ENCODE results near the gene SCAMP1.

SCAMP1 gene

DNA sequence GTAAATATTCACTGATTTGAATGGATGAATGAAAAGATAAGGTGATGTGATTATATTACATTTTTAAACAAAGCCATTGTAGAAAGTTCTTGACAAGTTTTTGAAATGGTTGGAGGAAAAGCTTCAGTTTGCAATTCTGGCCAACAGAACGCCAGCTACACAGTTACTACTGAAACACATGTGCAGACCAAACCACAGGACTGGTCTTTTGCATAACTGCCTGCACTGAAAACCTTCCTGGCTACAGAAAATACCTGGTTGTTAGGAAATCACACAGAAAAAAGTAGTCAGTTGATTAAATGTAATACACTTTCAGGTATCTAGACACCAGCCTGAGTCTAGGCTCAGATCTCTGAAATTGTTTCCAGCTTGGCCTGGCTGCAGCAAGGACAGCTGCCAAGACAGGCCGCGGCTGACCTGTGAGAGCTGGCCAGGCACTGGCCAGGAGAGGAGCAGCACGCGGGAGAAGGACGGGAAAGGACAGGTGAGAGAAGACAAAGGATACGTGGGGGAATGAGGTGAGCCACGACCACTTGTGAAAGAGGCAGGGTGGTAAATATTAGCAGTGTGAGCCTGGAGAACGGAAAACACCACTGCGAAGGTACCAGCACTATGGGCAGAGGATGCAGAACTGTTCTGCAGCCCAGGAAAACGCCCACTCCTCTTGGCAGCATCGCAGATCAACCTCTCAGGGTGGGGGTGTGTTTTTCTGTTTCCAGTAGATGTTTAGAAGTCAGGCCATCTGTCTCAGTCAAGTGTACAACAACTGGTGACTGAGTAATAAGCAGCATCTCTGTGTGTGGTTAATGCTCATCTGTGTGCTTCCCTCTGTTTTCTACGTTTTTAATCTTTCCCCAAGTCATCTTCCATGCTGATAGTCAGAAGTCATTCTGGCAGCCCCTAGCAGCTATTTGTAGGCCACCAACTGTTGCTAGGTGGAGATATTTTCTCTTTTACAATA is 137.4 kb downstream of the SCAMP1 start:
- no peak for DNase-seq

DNA sequence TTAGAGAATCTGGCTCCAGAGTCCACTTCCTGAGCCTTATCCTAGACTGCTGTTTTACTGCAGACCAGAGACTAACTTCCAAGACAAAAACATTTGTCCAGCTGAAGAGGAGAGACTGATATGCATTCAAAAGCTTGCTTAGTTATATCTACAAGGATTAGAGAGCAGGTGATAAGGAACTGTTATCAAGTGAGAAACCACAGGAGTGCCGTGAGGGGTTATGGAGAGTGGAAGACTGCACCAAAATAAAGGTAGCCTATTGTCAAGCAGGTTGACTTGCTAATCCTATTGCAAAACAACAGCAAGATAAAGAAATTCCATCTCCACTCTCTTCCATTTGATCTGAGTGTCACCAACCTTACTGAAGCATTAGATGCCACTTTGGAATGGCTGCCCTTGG is 139.1 kb downstream of the SCAMP1 start:
- no peak for DNase-seq

DNA sequence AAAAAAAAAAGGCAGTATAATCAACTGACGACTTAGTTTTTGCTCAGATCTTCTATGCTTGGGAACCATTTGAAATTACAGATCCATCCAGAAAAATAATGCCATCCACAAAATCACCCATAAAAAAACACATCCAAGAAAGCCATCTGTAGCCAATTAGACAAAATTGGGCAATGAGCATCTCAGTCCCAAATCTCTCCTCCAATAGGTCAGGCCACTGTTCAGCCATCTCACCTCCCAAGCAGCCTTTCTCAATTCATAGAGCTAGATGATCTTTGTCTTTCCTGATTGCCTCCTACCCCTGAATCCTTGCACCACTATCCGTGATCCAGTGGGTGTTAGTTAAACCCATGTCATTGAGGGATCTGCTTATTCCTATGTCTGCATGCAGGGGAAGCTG is 139.6 kb downstream of the SCAMP1 start:
- DNase-seq, result no peak

DNA sequence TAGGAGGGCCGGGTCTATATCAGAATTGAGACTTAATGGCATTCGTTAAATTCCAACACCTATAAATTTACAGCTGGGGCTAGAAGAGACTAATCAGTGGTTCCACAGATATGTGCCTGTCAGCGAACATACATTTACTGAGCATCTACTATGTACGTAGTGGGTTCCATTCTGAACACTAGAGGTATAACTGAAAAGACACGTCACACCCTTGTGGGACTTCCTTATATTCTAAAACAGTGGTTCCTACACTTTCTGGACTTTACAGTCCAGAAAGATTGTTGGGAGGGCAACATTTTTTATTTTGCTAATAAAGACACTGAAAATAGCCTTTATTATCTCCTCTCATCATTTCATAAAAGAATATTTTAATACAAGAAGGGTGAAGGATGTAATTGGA is 140.5 kb downstream of the SCAMP1 start:
- DNase-seq, result no peak

DNA sequence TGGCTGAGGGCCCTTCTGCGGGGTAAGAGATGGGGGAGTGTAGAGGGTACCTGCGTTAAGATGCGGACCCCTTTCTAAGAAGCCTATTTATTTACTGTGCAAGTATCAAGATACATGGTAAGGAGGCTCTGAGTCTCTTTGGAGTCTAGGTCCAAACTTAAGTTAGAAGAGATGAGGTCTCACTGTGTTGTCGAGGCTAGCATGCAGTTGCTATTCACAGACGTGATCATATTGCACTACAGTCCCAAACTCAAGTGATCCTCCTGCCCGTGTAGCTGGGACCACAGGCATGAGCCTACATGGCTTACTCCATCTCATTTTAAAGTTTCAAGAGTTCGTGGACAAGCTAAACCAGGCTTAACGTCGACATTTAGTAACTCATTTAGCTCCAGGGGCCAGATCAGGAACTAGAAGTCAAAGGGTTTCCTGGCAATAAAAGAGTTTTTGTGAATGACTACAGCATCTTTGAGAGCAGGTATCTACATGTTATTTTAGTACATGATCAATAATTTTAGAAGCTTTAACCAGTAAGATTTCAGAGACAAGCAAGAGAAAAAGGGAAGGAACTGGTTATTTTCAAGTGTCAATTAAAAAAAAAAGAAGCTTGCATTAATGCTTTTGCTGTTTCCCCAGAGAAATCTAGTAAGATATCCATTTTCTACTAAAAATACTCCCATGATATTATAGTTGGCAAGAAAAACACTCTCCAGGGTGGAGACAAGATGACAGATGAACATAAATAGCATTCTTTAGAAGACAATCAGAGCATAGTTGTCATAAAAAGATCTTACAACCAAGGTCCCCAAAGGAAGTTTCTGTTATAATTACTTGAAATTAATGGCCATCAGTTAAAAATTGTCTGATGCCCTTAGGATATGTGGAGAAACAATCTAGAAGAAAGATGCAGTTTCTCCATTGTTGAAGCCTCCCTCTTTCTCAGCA is 141.3 kb downstream of the SCAMP1 start:
- no peak for DNase-seq

DNA sequence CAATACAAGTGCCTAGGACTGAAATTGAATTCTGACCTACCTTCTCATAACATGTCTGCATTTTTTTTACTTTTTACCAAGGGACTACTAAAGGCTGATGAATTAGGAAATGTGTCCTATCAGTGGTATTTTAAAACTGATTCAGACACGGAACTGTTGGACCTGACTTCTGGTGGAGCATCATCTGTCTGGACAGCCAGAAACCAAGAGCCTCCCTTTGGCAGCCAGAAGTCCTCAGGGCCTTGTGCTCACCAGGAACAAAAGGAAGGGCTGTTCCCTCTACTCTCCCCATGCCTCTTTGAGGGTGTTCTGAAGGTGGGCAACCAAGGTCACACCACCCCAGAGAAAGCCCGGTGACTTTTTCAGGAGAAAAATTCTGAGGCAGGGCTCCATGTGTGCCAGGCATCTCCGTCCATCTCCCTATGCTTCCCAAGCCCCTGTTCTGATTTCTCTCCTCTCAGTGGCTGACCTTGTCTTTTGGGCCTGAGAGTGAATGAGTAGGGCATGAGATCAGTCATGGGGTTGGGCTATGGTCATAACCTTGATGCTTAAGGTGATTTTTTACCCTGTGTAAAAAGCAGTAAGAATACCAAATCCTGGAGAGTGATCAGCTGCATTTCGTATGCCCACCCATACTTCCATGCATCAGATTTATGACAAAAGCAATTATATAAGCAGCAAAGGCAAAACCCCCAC is 143.7 kb downstream of the SCAMP1 start:
- no peak for DNase-seq

DNA sequence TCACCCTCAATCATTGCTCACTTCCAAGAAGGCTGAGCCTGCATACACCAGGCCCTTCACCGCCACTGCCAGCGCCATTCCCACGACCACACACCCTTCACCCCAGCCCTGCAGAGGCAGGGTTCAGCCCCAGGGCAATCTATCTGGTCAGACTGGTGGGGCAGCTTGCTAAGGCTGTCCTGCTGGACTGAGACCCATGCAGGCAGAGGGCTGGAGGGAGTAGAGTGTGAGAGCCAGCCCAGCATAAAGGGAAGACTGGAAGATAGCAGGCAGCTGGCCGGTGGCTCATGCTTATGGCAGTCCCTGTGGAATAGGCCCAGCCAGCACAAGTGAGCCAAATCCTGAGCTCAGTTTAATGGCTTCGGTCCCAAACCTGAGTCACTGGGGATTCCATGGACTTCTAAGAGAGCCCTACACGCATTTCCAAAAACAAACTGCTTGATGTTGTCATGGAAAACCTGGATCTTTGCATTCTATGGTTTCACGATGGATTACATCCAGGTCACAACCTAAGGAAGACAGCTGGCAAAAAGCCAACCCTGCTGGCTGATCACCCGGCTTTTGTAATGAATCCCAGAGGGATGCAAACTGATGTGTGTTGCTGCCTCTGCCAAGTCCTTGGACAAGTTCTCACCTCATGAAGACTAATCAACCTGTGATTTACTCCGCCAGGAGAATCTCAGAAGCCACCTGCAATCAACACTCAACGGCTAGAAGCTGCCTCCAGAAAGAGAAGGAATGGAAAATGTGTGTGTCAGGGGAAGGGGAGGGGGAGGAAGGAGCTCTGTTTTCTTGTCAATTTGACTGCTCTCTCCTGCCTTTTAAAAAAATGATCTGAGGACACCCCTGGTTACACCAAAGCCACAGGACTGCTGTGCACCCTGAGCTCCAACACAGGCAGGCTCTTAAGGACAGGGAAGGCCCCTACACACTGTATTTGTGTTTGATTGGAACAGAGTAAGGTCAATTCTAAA is 144.6 kb downstream of the SCAMP1 start:
- DNase-seq, result no peak

DNA sequence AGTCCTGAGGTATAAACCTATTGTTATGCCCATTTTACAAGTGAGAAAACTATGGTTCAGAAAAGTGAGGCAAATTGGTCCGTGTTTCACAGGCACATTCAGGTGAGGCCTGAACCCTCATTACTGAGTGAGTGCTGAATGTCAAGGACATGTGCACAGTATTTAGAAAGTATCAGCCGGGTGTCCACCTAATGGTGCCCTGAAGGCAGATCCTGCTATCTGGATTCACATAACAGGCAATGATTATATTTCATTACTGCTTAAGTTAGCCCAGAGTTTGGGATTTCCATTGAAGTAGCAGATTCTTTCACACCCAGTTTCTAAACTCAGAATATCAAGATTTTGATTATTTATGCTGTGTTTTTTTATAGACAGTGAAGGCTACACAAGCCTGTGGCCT is 145.4 kb downstream of the SCAMP1 start:
- no peak for DNase-seq

DNA sequence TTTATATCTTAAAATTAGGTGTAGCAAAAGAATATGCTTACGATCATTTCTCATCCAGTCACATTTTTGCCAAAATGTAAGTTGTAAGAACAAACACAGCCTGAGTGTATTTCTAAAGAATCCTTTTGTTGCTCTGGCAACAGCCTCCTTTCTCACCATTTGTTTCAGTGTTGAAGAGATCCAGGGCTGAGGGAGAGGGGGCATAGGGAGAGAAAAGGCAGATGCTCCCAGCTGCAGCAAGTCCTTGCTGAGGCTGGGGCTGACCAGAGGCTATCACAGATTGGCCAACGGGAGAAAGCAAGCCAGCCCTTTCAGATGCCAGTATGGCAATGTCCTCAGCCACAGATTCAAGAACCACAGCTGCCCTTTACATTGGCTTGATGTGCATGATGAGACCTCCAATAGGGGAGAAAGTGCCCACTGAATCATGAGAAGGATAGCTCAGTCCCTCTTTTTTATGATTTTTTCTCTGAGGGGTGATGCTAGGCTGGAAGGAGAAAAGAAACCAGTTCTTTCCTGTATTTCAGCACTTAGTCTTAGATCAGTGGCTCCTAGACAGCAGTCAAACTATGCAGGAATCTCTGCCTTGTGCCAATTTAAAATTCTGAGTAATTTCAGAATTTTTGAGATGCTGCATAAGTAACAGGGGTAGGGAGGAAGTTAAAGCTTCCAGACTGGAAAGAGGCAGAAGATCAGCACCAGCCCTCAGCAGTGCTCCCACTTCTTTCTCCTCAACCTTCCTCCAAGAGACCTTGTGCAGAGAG is 146.0 kb downstream of the SCAMP1 start:
- DNase-seq, result no peak

DNA sequence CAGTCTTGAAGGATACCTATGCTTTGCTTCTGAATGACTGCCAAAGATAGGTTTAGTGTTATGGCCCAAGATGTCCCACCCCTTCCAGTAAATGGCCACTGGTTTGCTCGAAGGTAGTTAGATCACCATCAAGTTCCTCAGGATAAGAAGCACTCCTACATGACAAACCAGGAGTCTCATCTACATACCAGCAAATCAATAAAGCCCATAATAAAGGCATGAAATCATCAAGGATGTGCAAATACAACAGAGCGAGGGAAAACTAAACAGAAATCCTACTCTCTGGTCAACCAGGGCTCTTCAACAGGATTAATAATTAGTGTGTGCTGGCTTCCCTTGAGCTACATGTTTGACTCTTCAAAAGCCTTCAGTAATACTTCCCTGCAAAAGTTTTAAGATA is 147.1 kb downstream of the SCAMP1 start:
- DNase-seq, result no peak

DNA sequence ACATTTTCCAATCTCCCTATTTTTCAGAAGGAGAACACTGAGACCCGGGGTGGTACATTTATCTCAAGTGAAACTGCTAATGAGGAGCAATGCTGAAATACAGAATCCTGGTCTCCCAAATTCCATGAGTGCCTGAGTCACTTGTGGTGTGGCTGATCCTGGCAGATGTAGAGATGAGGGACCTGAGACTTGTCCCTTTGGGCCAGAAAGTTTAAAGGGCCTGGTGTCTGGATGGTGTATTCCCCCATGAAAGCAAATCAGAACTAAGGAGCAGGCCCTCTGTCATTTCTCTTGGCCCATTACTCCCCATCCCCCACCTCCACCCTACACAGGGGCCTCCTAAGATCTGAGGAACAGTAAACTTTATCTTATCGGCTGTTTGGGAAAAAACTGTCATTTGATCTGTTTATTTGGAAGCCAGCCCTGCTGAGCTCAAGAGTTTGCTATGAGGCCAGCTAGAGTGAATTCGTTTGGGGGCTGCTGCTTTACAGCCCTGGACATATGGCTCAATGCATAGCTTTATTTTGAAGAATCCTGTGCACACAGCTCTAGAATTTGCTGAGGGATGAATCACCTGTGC is 147.9 kb downstream of the SCAMP1 start:
- no peak for DNase-seq

DNA sequence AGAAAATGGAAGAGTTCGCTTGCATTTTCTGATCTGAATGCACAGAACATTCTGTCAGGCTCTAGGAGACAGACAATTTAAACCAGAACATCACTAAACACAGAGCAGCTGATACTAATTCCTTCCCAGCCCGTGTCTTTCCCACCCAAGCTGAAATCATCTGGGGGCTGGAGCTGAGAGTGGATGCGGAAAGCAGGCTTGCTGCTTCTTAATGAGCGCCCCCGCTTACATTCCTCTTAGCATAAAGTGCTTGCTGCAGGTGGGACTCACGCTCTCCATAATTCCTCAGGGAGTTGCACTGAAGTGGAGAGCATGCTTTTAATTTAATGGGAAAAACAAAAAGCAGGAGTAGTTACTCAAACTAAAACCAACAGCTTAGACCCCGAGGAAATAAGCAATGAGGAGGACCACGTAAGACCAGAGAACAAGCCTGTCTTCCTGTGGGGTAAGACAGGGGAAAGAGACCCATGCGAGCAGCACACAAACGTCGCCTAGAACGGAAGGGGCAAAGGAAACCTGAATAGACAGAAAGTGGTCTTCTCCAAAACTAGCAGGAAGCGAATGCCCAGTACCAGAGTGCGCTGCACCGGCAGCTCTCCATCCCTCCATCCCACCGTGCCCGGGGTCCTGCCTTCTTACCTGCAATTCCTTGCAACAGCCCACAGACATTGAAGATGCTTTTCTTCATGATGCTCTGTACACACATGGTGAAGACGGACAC is 148.9 kb downstream of the SCAMP1 start:
- DNase-seq, result no peak

DNA sequence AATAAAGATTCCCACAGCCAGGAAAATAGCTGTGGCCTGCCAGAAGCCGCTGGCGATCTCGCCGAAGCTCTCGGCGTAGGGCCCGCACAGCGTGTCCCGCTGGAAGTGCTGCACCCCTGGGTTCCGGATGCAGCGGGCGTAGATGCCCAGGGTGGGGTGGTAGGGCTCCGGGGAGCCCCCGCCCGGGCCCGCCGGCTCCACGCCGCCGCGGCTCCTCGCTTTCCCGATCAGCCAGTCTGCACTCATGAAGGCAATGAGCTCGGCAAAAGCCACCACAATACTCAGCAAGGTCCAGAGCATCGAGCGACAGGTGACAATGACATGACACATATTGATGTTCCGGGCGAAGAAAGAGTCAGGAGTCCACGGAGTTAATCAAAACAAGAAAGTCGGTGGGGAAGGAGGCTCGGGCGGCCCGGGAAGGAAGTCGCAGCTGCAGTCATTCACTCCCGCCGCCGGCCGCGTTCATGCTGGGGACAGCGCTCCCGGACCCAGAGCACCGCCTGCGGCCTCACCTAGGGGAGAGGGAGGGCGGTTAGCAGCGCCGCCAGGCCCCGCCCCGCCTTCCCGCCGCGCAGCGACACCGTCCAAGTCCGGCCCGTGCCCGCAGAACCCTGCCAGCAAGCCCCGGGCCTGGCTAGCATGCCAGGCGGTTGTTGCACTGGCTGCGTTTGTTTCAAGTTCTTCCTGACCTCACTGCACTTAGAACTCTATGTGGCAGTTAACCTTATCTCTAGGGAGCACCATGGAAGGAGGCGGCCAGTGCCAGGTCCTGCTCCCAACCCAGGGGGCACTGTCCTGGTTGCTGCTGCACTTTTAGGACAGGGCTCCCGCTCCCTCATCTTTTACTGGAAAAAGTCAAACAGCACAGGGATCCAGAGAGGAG is 149.7 kb downstream of the SCAMP1 start:
- peak; percentile 69 for DNase-seq

DNA sequence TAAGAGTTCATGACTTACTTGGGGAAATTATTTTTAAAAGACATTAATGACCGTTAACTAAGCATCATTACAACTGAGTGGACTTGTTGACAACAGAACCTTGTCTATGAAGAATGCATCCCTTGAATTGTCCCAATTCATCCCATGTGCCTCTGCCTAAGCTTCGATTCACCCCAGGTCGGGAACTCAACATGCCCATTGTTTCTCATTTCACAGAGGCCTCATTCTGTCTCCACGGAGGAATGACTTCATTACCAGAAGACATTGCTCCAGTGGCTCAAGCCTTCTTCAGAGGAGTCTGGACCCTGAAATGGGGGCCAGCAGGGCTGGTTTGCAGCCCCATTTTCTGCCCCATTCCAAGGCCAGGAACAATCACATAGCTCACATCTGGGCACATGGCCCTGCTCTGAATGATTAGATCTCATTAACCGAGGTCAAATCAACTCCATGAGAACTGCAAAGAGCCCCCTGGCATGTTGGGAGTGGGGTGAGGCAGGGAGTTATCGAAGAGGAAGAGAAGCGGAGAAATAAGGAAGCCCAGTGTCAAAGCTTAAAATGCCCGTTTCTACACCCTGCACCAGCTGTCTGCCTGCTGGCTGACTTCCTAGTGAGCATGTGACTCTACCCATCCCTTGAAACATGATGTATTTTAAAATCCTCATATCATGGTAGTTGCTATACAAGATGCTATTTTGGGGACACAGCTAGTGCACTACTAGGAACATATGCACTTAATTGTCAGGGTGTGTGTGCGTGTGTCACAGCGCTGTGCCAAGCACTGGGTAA is 150.9 kb downstream of the SCAMP1 start:
- DNase-seq, result peak; percentile 74

DNA sequence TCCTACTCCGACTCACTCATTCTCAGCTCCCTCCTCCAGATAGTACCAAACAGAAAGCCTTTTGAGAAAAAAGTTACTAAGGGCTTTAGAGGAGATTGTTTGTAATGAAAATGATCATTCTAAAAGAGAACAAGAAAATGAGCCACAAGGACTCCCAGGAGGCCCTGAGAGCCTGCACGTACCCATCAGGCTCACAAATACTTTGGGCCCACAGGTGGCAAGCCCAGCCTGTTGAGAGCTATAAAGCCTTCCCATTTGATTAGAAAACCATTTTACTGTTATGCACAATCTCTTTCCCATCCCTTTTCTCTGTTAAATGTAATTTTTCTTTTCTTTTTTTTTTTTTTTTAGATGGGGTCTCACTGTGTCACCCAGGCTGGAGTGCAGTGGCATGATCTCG is 152.0 kb downstream of the SCAMP1 start:
- DNase-seq, result no peak

DNA sequence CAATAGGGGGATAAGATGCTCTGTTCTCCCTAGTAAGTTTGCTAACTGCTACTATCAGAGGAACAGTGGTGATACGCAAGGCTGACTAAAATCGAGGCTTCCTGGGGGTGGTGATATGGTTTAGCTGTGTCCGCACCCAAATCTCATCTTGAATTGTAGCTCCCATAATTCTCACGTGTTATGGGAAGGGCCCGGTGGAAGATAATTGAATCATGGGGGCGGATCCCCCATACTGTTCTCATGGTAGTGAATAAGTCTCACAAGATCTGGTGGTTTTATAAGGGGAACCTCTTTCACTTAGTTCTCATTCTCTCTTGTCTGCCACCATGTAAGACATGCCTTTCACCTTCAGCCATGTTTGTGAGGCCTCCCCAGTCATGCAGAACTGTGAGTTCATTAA is 153.0 kb downstream of the SCAMP1 start:
- no peak for DNase-seq

DNA sequence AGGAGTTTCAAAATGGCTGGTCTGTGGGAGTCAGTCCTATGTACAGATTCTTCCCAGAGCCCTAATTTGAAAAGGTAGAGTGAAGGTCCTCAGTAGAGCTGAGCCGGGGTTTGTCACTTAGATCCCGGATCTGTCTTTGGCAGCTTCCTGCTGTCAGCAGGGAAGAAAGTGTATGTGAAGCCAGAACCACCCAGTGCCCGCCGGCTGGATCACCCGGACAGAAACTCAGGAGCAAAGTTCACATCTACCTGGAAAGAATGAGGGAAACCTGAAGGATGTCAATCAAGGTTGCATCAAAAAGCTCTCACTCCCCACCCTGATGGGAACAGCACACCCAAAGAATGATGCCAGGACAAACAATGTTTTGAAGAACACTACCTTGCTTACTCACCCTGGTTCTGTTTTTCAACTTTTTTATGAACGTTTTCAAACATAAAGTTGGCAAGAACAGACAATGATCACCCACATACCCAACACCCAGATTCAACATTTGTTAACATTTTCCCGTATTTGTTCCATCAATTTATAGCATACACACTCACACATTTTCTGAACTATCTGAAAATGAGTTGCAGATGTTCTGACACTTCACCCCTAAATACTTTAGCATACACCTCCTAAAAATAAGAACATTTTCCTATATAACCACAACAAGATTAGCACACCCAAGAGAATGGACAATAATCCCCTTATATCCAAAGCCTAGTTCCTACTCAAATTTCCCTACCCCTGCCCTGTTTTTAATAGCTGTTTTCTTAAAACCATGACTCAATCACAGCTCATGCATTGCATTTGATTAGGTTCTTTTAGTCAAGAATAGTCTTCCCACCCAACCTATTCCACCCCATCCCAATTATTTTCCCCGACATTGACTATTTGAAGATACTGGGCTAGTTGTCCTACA is 154.3 kb downstream of the SCAMP1 start:
- no peak for DNase-seq
